A673 (cell line): Measurements from ENCODE around the gene PPP2R5D.

Experiments
- CTCF ChIP-seq: fragments of 300-800, 200-600 bp; sonication (generic); conservative IDR thresholded peaks from 2 replicates; pipeline ENCODE4 v1.5.1; 2017; ENCODE audit warnings: low read depth, mild to moderate bottlenecking, antibody characterized with exemption, low read length, moderate library complexity, mixed read lengths
- EZH2 ChIP-seq: fragments of 200-600 bp; sonication (generic); IDR thresholded peaks from 2 replicates; pipeline ENCODE4 v1.6.1; 2017; ENCODE audit warnings: borderline replicate concordance, low read depth, mild to moderate bottlenecking, mixed read lengths, antibody characterized with exemption, low read length; ENCODE audit not compliant: poor library complexity, severe bottlenecking

GRCh38 chr6:43047998-43048397 lies 63.6 kb downstream of the PPP2R5D start:
- TF ChIP-seq CTCF: no peak
- no peak for TF ChIP-seq EZH2
